ENCODE results near the gene FARP1.

Gene FARP1

DNA sequence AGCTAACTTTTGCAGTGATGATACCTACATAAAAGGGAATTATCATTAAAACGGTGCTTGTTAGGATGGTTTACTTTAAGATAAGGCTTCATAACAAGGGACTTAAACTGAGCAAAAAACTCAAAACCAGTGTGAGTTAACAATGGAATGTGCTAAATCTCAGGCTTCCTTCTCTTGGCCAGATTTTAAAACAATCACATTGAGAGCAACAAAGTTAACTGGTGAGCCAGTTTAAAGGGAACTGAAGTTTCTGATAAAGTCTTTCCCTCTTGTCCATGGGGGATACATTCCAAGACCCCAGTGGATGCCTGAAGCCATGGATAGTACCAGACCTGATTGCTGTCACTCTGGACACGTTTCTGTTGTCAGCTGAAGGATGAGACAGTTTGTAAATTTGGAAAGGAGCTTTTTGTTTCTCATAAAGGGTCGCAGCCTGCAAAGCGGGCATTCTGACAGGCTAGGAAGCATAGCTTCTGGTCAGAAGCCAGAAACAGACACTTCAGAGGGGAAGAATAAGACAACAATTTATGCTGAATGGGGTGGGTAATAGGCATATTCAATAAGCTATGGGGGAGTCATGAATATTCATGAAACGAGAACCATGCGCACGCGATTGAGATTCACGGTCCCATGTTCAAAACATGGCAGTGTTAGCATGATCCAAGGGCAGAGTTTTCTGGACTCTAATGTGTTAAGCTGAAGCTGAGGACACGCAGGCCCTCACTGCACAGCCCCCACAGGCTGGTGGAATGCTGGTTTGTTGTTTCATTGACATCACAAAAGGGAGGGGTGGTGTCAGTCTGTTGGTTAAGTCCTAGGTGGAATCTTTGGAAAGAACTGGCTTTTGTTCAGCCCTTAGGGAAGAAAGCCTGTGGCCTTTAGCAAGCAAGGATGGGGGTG lies 184.7 kb downstream of the FARP1 start:
- TF ChIP-seq, protein P1, sequence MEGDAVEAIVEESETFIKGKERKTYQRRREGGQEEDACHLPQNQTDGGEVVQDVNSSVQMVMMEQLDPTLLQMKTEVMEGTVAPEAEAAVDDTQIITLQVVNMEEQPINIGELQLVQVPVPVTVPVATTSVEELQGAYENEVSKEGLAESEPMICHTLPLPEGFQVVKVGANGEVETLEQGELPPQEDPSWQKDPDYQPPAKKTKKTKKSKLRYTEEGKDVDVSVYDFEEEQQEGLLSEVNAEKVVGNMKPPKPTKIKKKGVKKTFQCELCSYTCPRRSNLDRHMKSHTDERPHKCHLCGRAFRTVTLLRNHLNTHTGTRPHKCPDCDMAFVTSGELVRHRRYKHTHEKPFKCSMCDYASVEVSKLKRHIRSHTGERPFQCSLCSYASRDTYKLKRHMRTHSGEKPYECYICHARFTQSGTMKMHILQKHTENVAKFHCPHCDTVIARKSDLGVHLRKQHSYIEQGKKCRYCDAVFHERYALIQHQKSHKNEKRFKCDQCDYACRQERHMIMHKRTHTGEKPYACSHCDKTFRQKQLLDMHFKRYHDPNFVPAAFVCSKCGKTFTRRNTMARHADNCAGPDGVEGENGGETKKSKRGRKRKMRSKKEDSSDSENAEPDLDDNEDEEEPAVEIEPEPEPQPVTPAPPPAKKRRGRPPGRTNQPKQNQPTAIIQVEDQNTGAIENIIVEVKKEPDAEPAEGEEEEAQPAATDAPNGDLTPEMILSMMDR (conservative IDR thresholded peaks at IDR 0.05; ENCODE audit: low read depth, low read length), result no peak
- H3K4me3 ChIP-seq (ENCODE audit: low read length), result no peak overlapping the region
- DNase-seq (ENCODE audit: low read depth), result peak; percentile 53

DNA sequence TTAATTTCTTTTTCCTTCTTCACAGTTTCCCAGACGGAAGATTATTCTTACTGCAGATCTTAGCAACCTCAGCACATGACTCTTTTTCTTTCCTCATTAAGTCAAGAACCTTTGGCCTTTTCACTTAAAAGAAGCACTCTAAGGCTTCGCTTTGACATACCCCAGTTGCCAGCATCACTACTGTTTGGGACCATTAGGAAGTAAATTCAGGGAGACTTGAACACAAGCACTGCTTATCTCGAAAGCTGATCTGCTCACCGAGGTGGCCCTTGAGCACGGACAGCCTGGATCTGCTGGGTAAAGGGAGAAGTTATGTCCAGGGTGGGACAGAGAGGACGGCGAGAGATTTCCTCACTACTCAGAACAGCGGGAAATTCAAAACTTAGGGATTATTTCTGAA lies 185.6 kb downstream of the FARP1 start:
- H3K4me3 ChIP-seq (ENCODE audit: low read length), result no peak overlapping the region
- TF ChIP-seq, protein P1 (conservative IDR thresholded peaks at IDR 0.05; ENCODE audit: low read depth, low read length), result no peak
- DNase-seq (ENCODE audit: low read depth), result no peak

DNA sequence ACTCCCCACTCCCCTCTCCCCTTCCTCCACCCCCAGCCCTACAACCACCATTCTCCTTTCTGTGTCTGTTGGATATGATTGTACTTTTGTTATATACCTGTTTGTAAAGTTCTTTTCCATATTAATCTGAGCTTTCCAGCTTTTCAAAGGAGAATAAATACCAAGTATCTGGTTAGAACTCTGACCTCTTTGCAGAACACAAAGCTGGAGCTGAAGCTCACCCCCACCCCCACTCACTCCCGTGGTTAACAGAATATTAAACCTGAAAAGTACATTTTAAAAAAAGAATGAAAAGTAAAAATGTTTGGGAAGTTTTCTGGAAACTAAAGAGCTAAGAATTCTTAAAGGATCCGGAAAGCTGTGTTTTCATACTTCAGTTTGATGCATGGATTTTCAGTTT lies 189.3 kb downstream of the FARP1 start:
- TF ChIP-seq, protein P1 (conservative IDR thresholded peaks at IDR 0.05; ENCODE audit: low read depth, low read length), result no peak
- H3K4me3 ChIP-seq (ENCODE audit: low read length), result no peak overlapping the region
- no peak for DNase-seq (ENCODE audit: low read depth)

DNA sequence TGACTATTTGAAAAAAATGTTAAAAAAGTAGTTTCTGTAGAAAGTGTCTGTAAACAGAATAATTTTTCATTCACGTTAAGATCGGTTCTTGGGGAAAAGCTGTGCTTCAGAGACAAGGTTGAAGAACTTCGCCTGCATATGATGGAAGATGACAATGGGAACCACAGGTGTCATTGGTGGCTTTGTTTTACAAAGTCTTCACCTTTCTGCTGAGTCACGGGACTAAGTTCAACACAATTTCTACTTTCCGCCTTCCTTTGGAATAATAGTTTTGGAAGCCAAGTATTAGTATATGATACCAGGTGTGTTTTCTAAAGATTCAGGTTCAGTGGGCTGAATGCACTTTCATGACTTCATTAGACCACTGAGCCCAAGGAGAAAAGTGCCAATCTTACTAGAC lies 189.8 kb downstream of the FARP1 start:
- DNase-seq (ENCODE audit: low read depth), result no peak
- no peak overlapping the region for H3K4me3 ChIP-seq (ENCODE audit: low read length)
- TF ChIP-seq, protein P1 (conservative IDR thresholded peaks at IDR 0.05; ENCODE audit: low read depth, low read length), result no peak

DNA sequence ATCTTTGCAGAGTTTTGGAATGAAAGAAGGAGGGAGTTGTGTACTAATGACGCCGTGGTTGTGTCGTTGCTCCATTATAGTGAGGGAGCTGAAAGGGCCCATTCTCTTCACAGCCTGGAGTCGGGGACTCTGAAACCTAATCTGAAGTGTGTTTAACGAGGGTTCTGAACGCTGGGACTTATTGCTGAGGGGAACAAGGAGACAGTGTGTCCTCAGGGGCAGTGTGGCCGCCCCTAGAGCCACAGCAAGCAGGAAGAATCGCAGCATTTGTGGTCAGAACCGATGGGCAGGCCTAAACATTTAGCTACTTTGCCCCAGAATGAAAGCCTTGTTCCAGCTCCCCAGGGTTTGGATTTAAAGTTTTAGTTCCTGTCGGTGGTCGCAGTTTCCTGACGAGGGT lies 190.6 kb downstream of the FARP1 start:
- no peak overlapping the region for H3K4me3 ChIP-seq (ENCODE audit: low read length)
- no peak for DNase-seq (ENCODE audit: low read depth)
- TF ChIP-seq, protein P1 (conservative IDR thresholded peaks at IDR 0.05; ENCODE audit: low read depth, low read length), result no peak

DNA sequence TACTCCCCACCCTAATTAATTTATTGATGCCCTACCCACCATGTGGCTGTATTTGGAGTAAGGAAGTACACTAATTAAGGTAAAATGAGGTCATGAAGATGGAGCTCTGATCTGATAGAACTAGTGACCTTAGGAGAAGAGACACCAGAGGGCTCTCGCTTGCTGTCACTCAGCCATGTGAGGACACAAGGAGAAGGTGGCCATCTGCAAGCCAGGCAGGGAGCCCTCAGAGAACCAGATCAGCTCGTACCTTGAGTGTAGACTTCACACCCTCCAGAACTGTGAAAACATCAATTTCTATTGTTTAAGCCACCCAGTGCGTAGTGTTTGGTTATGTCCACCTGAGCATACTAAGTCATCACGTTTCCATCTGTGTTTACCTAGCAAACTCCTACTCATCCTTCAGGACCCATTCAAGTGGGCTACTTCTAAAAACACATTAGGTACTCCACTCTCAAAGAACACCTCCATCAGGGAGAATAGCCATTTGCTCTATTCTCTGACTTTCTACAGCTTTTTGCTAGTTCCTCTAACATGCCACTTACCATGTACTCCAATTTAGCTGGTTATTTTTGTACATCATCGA lies 191.8 kb downstream of the FARP1 start:
- TF ChIP-seq, protein P1 (conservative IDR thresholded peaks at IDR 0.05; ENCODE audit: low read depth, low read length), result no peak
- no peak overlapping the region for H3K4me3 ChIP-seq (ENCODE audit: low read length)
- DNase-seq (ENCODE audit: low read depth), result no peak

DNA sequence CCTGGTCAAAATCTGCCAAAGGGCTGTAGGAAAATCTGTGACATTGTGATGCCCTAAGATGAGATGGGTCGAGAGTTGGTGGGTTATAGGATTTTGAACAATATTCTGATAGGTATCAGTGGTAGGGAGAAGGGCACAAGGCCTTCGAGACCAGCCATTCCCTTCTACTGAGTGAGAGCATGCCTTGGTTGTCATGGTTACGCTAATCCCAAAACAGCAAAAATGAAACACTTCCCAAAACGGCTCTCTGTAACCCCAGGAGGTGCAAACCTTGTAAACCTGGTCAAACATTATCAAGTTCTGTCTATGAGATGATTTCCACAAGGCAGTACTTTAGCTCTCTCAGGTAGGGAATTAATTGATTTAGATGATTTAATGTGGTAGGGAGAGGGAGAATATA lies 192.8 kb downstream of the FARP1 start:
- H3K4me3 ChIP-seq (ENCODE audit: low read length), result no peak overlapping the region
- no peak for DNase-seq (ENCODE audit: low read depth)
- TF ChIP-seq, protein P1 (conservative IDR thresholded peaks at IDR 0.05; ENCODE audit: low read depth, low read length), result no peak

All from retinal pigment epithelial cell (primary cell).